Stomach smooth muscle (tissue), 2 donors: Measurements from ENCODE around the gene SOX5.
"Not testable (repeated sequence)": the region's sequence is repeated elsewhere in the genome, so short reads cannot be mapped to it uniquely, and the experiment has no call there.

Experiments used
- H3K27ac ChIP-seq: one replicate; pipeline ENCODE4 v1.7.0; 2013; ENCODE audit warnings: mild to moderate bottlenecking, low read length, inconsistent platforms
- H3K27me3 ChIP-seq, 2 donors: one replicate each; pipeline ENCODE4 v1.7.0; 2013; ENCODE audit warnings: low read length in 2 of 2; ENCODE audit not compliant: insufficient read depth in 2 of 2, control insufficient read depth in 1 of 2
- H3K36me3 ChIP-seq, 2 donors: one replicate each; pipeline ENCODE4 v1.7.0; 2013; ENCODE audit warnings: low read length in 2 of 2; ENCODE audit not compliant: control insufficient read depth in 2 of 2, insufficient read depth in 2 of 2
- H3K4me1 ChIP-seq: one replicate; pipeline ENCODE4 v1.7.0; 2013; ENCODE audit warnings: low read length; ENCODE audit not compliant: control insufficient read depth, insufficient read depth
- H3K4me3 ChIP-seq, 2 donors: one replicate each; pipeline ENCODE4 v1.7.0; 2013; ENCODE audit warnings: low read length in 2 of 2
- H3K9ac ChIP-seq, 2 donors: one replicate each; pipeline ENCODE4 v1.7.0; 2013; ENCODE audit warnings: low read length in 2 of 2, mild to moderate bottlenecking in 1 of 2
- H3K9me3 ChIP-seq, 2 donors: one replicate each; pipeline ENCODE4 v1.7.0; 2013; ENCODE audit warnings: low read length in 2 of 2; ENCODE audit not compliant: control insufficient read depth in 2 of 2
- donor health status: healthy.
- donor health status: Pancreatic carcinoma.

The SOX5 gene

DNA sequence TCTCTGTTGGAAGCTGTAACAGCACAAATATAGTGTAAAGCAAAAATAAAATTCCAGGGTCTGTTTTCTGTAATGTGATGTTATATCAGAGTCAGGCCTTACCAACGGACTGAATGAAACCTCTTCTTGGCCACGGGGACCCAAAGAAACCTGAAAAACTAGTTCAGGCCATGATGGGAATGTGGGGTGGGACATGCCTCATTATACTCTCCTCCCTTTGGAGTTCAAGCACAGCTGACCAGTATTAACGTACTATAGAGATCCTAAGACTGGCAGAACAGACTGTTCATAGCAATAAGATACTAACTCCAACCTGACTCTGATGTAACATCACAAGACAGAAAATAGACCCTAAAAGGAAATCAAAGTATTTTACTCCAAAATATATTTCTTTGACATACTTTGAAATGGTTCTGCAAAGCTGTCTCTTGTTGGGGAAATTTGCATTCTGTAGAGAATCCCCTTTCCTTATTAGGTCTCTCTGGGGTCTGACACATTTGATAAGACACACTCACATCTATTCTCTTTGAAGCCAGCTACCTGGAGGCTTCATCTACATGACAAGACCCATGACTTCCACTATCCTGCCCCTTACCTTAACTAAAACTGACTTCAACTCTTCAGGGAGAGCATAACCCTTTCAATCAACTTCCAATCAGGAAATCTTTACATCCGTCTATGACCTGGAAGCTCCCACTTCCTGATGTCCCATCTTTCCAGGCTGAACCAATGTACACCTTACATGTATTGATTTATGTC lies 444.6 kb downstream of the SOX5 start:
- H3K4me3 ChIP-seq = no peak overlapping the region
- no peaks in the 10 kb centered on the region for H3K27me3 ChIP-seq
- H3K4me1 ChIP-seq = no peaks in the 10 kb centered on the region
- H3K27ac ChIP-seq = no peak overlapping the region
- H3K9ac ChIP-seq = no peak overlapping the region
- no peaks in the 10 kb centered on the region for H3K36me3 ChIP-seq
- H3K9me3 ChIP-seq = no peaks in the 10 kb centered on the region

DNA sequence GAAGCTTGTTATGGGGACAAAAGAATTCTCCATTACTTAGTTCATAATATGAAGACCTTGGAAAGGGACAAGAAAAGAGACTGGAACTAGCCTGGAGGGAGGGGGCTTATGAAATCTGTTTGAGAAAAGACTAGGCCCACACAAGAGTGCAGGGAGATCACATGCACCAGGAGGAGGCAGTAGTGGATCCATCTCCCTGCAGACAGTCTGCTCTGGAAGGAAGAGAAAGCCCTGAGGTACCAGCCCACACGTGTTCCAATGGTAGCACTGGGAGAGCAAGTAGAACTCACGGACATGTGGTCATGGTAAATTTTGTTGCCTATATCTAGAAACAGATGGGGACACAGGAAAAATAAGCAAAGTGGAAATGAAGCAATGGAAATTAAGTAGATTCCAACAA lies 445.4 kb downstream of the SOX5 start:
- H3K4me3 ChIP-seq = no peak overlapping the region
- no peak overlapping the region for H3K27ac ChIP-seq
- no peaks in the 10 kb centered on the region for H3K36me3 ChIP-seq
- no peak overlapping the region for H3K9ac ChIP-seq
- H3K4me1 ChIP-seq = no peaks in the 10 kb centered on the region
- H3K9me3 ChIP-seq = peaks cover 0 to 3% of the 10 kb centered on the region in 2 donors
- no peaks in the 10 kb centered on the region for H3K27me3 ChIP-seq

DNA sequence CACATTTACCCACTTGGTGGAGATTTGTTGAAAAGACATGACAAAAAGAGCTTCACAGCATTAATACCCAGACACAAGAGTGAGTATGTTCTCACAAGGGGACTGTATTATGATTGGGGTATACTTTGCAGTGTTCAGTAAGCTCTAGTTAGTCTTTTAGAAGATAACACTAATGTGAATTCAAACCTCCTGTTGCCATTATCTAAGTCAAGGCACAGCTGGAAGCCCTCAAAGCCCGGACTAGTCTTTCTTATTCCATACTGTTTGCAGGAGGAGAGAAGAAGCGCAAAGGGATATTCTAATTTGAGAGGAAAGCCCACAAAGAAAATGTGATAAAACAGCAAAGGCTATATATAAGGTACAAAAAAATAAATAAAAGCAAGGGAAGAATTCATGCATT lies 445.9 kb downstream of the SOX5 start:
- no peak overlapping the region for H3K9ac ChIP-seq
- no peaks in the 10 kb centered on the region for H3K4me1 ChIP-seq

DNA sequence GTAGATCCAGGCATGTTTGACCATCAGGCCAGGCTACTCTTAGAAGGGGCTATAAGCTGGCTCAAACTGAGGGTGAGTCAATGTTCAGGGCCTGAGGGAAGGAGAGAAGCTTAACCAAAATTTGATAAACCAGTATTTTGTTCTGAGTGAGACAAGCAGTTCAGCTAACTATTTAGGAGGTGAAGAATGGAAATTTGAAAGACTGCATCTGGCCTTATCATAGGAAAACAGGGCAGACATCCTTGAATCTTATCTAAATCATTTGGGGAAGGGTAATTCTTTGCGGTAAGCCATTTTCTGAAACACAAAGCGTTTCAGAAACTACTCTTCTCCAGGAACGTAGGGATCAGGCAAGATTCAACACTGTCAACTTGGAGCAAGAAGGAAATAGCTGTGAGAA lies 447.2 kb downstream of the SOX5 start:
- H3K4me3 ChIP-seq = no peak overlapping the region
- H3K27me3 ChIP-seq = no peaks in the 10 kb centered on the region
- no peak overlapping the region for H3K27ac ChIP-seq
- no peaks in the 10 kb centered on the region for H3K4me1 ChIP-seq
- H3K9me3 ChIP-seq = peaks cover 0 to 9% of the 10 kb centered on the region in 2 donors
- H3K9ac ChIP-seq = no peak overlapping the region
- H3K36me3 ChIP-seq = no peaks in the 10 kb centered on the region

More for the DNA sequence above, 445.9 kb downstream of the SOX5 start:
- Histone ChIP-seq H3K36me3 (no peaks in the 10 kb centered on the region), H3K4me3 (no peak overlapping the region), H3K9me3 (peaks cover 0 to 6% of the 10 kb centered on the region in 2 donors), H3K27me3 (no peaks in the 10 kb centered on the region), H3K27ac (no peak overlapping the region)

DNA sequence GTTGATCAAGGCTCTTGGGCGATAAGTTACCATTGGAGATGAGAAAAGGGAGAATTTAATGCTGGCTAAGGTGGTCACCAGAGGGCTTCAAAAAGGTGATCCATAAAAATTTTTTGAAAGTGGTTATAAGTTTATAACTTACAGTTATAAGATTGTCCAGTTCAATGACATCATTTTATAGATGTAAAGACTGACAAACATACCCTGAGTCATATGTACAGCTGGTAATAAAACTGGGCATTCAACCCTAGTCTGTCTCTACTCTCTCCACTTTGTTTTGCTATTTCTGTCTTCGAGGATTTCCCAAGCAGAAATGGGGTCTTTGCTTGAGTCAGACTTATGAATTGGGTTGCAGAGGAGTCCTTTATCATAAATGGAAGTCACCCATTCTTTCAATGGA lies 454.0 kb downstream of the SOX5 start:
- Histone ChIP-seq H3K36me3 (no peaks in the 10 kb centered on the region), H3K9ac (no peak overlapping the region), H3K27me3 (no peaks in the 10 kb centered on the region)

DNA sequence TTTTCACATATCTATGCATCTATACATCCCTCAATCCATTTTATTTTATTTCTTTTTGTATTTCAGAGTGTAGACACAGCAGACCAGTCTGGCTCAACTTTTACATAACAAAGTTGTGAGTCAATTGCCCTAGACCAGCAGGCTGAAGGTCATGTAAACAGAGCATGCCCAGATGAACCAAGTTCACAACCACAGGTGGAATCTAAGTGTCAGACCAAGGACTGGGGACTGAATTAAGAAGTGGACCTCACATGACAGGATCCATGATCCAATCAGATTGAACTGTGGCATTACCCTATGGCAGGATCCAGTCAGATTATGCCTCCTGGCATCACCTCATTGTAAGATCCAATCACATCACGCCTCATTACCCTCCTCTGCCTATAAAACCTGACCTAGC lies 455.8 kb downstream of the SOX5 start:
- no peak overlapping the region for H3K9ac ChIP-seq
- no peak overlapping the region for H3K4me3 ChIP-seq
- no peak overlapping the region for H3K27ac ChIP-seq
- H3K36me3 ChIP-seq = no peaks in the 10 kb centered on the region
- no peaks in the 10 kb centered on the region for H3K4me1 ChIP-seq
- H3K9me3 ChIP-seq = peaks cover 0 to 3% of the 10 kb centered on the region in 2 donors
- H3K27me3 ChIP-seq = no peaks in the 10 kb centered on the region

More for the DNA sequence above, 454.0 kb downstream of the SOX5 start:
- Histone ChIP-seq H3K27ac (no peak overlapping the region), H3K4me3 (no peak overlapping the region), H3K9me3 (peaks cover 0 to 9% of the 10 kb centered on the region in 2 donors), H3K4me1 (no peaks in the 10 kb centered on the region)

DNA sequence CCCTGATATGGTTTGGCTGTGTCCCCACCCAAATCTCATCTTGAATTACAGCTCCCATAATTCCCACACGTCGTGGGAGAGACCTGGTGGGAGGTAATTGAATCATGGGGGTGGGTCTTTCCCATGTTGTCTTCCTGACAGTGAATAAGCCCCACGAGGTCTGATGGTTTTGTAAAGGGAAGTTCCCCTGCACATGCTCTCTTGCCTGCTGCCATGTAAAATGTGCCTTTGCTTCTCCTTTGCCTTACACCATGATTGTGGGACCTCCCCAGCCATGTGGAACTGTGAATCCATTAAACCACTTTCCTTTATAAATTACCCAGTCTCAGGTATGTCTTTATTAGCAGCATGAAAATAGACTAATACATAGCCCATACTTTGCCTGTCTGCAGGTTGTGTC lies 458.4 kb downstream of the SOX5 start:
- not testable (repeated sequence) for H3K9ac ChIP-seq, H3K9me3 ChIP-seq, H3K27me3 ChIP-seq, H3K4me3 ChIP-seq, H3K4me1 ChIP-seq, H3K27ac ChIP-seq, H3K36me3 ChIP-seq

DNA sequence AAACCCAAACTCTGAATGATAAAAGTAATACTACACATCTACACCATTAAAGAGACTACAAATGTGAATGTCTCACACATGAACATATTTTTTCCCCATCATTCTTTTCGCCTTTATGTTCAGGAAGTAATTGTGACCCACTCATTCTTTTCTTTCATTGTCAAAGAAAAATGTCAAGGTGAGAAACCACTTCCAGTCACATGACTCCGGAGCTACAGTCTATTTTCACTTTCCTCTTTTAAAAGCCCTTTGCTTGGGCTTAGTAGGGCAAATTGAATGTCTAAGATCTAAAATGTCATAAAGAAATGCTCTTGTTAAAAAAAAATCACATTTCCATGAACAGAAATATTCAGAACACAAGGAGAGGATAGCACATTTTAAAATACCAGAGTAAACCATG lies 461.3 kb downstream of the SOX5 start:
- Histone ChIP-seq H3K27me3 (no peaks in the 10 kb centered on the region), H3K9ac (no peak overlapping the region), H3K4me3 (no peak overlapping the region), H3K27ac (no peak overlapping the region), H3K36me3 (no peaks in the 10 kb centered on the region), H3K9me3 (no peaks in the 10 kb centered on the region), H3K4me1 (no peaks in the 10 kb centered on the region)

DNA sequence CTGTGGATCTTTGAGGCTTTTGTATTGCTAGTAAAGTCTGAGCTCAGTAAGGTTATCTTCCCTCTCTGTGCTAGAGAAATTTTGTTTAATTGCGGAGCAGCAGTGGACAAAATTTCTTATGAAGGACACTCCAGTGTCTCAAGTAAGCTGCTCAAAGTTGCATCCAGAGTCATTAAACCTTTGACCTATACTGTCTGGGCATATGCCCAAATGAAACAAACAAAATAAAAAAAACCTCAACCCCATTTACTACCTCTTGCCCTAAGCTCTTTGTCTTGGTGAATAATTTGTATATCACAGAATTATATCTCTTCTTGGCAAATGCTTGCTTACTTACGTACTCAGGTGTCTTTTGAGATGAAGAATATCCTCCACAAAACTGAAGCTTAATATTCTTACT lies 465.2 kb downstream of the SOX5 start:
- Histone ChIP-seq H3K36me3 (no peaks in the 10 kb centered on the region), H3K4me1 (no peaks in the 10 kb centered on the region)

DNA sequence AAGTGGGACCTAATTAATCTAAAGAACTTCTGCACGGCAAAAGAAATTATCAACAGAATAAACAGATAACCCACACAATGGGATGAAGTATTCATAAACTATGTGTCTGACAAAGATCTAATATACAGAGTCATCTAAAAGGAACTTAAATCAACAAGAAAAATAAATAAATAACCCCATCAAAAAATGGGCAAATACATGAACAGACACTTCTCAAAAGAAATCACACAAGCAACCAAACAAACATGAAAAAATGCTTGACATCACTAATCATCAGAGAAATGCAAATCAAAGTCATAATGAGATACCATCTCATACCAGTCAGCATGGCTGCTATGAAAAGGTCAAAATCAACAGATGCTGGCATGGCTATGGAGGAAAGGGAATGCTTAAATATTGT lies 466.9 kb downstream of the SOX5 start:
- H3K4me1 ChIP-seq = no peaks in the 10 kb centered on the region
- H3K27me3 ChIP-seq = no peaks in the 10 kb centered on the region
- no peaks in the 10 kb centered on the region for H3K9me3 ChIP-seq
- no peak overlapping the region for H3K27ac ChIP-seq
- H3K9ac ChIP-seq = no peak overlapping the region
- no peaks in the 10 kb centered on the region for H3K36me3 ChIP-seq
- H3K4me3 ChIP-seq = no peak overlapping the region

More for the DNA sequence above, 465.2 kb downstream of the SOX5 start:
- Histone ChIP-seq H3K27ac (no peak overlapping the region), H3K9me3 (no peaks in the 10 kb centered on the region), H3K9ac (no peak overlapping the region), H3K27me3 (no peaks in the 10 kb centered on the region), H3K4me3 (no peak overlapping the region)
